Thyroid gland (tissue), 4 donors: ENCODE results near the gene SPAG5. TPM values are rescaled to one million over a fixed set of nuclear protein-coding genes. Genes with fewer than 3 reads are reported as not detected.

Experiments used
- DNase-seq, 2 donors: peaks; one replicate each; pipeline ENCODE4 v3.0.0-alpha.2; 2019
- H3K27ac ChIP-seq, 3 donors: fragments of 200-600 bp; sonication (generic); 1 replicate in 2 of 3; 2 replicates in 1 of 3; pipeline ENCODE4 v1.5.1; 2016 to 2019; ENCODE audit warnings: mild to moderate bottlenecking in 1 of 3, moderate library complexity in 1 of 3
- H3K27me3 ChIP-seq: fragments of 200-600 bp; sonication (generic); one replicate; pipeline ENCODE4 v1.5.1; 2019
- H3K36me3 ChIP-seq, 2 donors: fragments of 200-600 bp; sonication (generic); one replicate each; pipeline ENCODE4 v1.5.1; 2016 to 2019
- H3K4me1 ChIP-seq, 2 donors: fragments of 200-600 bp; sonication (generic); one replicate each; pipeline ENCODE4 v1.5.1; 2017 to 2019
- H3K4me3 ChIP-seq, 3 donors: fragments of 200-600 bp; sonication (generic); replicated peaks in 1 of 3; 1 replicate in 2 of 3; 2 replicates in 1 of 3; pipeline ENCODE4 v1.5.1; 2016; ENCODE audit warnings: mild to moderate bottlenecking in 1 of 3
- H3K9me3 ChIP-seq: fragments of 200-600 bp; sonication (generic); one replicate; pipeline ENCODE4 v1.5.1; 2017
- CTCF ChIP-seq, 6 experiments: fragments of 200-600 bp in 3 of 6; fragments of 450-650 bp in 3 of 6; sonication (generic) in 3 of 6; IDR thresholded peaks; one replicate each; pipeline ENCODE4 v1.5.1; 2016 to 2019; ENCODE audit warnings: antibody characterized with exemption in 6 of 6, mild to moderate bottlenecking in 2 of 6, inconsistent platforms in 1 of 6, moderate library complexity in 1 of 6
- POLR2A ChIP-seq, 2 donors: fragments of 450-650 bp; IDR thresholded peaks; one replicate each; pipeline ENCODE4 v1.6.1; 2017; ENCODE audit warnings: antibody characterized with exemption in 2 of 2, mild to moderate bottlenecking in 2 of 2, moderate library complexity in 1 of 2
- WGBS, 2 donors: methylation state at CpG; one replicate each; pipeline ENCODE4 v1.1.5; 2017; 5-methylcytosine and 5-hydroxymethylcytosine counted together
- intact Hi-C: fragments of 100-400 bp; cut with DNase I; formaldehyde crosslinking; loops from one replicate; pipeline ENCODE4 v1.15.1; 2023
- total RNA-seq, 4 donors: library from RNA; depleted of rRNA; stranded (reverse); fragments of >200 nt; gene quantifications; one replicate each; pipeline ENCODE4 v1.2.3, GENCODE V29; 2016

SPAG5 gene
- total RNA-seq, 4 donors from 2014 or later = 4.4 to 27.0 (median 9.9) TPM

DNA sequence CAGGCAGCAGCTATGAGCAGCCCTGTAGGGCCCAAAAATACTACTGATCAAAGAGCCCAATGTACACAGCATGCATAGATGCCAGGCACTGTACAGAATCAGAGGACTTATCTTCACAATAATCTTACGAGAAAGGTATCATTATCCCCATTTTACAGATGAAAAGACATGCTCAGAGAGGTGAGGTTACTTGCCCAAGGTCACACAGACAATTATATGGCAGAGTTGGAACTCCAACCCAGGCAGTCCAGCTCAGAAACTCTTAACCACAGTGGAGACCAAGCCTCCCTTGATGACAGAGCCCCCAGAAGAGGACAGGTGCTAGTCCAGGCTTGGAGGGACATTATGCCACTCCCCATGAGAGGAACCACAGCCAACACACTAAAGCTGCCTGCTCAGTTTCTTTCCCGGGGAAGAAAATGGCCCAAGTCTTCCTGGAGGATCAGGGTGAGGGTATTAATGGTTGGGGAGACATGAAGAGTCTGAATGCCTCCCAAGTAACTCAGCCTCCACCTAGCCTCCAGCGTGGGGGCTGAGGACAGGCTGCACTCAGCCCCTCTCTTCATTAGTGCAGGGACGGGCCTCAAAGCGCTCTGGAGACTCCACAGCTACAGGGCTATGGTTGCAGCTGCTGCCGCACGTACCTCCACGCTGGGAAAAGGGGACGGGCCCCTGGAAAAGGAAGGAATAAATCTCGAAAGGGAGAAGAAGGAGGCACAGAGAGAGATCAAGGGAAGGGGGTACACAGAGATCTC lies 47.2 kb downstream of the SPAG5 start:
- TF ChIP-seq CTCF (IDR thresholded peaks at IDR 0.05) (no peak), POLR2A (IDR thresholded peaks at IDR 0.05) (no peak)
- Histone ChIP-seq H3K9me3 (no peaks in the 10 kb centered on the region), H3K27me3 (no peaks in the 10 kb centered on the region), H3K36me3 (peaks cover 27 to 31% of the 10 kb centered on the region in 2 donors), H3K4me1 (peaks cover 10 to 18% of the 10 kb centered on the region in 2 donors), H3K27ac (no peak overlapping the region), H3K4me3 (peak overlapping the region in 2 of 3 donors; percentile 72 to 91)
- WGBS, 2 donors = 18 to 21% methylated on average over 9 to 10 of the region's 10 CpGs
- peak in 1 of 2 donors; percentile 19 for DNase-seq
- intact Hi-C loops = no loop called here

DNA sequence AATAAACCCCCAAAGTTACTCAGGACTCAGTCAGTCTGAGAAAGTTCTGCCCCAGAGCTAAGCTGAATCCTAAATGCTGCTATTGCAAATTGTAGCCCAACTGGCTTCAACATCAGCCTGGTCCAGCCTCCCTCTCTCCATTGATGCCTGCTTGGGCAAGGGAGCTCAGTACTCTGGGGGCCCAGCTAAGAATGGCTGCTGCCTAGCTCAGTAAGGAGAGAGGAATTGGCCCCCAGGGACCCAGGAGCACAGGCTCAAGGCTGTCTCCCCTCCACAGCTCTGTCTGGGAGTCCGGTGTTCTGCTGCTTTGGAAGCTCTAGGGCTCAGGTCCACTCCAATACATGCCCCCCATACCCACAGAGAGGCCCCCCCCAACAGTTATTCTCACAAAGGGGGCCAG lies 48.0 kb downstream of the SPAG5 start:
- H3K36me3 ChIP-seq = peaks cover 20 to 23% of the 10 kb centered on the region in 2 donors
- H3K4me3 ChIP-seq = no peak overlapping the region
- WGBS, 2 donors = 83% methylated on average over 1 of the region's 1 CpG; no CpG with 5 or more reads in 1 of the 2 donors
- no peak for DNase-seq
- no peak for TF ChIP-seq CTCF (IDR thresholded peaks at IDR 0.05)
- TF ChIP-seq POLR2A (IDR thresholded peaks at IDR 0.05) = no peak
- no peaks in the 10 kb centered on the region for H3K9me3 ChIP-seq
- no peaks in the 10 kb centered on the region for H3K27me3 ChIP-seq
- intact Hi-C loops = no loop called here
- H3K4me1 ChIP-seq = peaks cover 10 to 18% of the 10 kb centered on the region in 2 donors
- H3K27ac ChIP-seq = no peak overlapping the region

DNA sequence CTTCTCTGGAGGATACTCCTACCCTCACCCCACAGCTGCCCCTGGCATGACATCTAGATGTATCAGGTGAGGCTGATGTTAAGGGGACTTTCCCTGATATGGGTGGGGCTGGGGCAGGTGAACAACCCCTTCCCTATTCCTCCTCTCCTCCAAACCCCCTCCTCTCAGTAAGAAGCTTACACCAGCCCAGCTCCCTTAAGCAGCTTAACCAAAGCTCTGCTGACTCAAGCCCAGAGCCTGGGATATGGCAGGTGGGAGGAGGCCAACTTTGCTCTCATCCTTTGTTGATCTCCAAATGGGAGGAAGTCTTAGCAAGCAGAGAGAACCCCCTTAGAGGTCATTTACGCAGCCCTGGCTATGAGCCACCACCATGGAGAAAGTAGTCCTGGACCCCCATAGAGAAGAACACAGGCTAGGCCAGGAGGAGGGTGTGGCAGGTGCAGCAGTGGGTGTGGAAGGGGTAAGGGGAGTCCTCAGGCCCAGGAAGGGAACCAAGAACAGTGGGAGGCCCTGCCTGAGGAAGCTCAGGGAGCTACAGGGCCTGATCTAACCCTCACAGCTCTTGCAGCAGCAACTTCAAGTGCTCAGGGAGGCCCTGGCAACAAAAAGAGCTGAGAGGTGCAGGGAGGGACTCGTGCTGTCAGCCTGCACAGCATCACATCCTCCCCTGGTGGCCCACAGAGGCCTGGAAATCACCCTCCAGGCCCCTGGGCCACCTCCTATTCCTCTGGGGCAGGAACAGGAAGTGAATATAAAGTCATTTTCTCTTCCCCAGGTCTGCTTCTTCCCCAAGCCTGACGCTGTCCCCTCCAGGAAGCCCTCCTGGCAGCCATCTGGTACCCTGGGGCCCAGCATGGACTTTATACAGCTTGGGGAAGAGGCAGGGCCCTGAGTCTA lies 49.3 kb downstream of the SPAG5 start:
- Histone ChIP-seq H3K9me3 (no peaks in the 10 kb centered on the region), H3K36me3 (peaks cover 9 to 11% of the 10 kb centered on the region in 2 donors), H3K4me3 (no peak overlapping the region), H3K4me1 (peaks cover 10 to 18% of the 10 kb centered on the region in 2 donors), H3K27ac (no peak overlapping the region), H3K27me3 (no peaks in the 10 kb centered on the region)
- 81 to 84% methylated on average over 3 of the region's 3 CpGs for WGBS, 2 donors
- TF ChIP-seq CTCF (IDR thresholded peaks at IDR 0.05) (no peak), POLR2A (IDR thresholded peaks at IDR 0.05) (no peak)
- intact Hi-C loops = no loop called here
- DNase-seq = no peak

GRCh38 chr17:28548417-28549130 lies 50.3 kb downstream of the SPAG5 start:
- TF ChIP-seq POLR2A (IDR thresholded peaks at IDR 0.05) (no peak), CTCF (IDR thresholded peaks at IDR 0.05) (peak in 1 of 6 experiments; percentile 12)
- Histone ChIP-seq H3K4me1 (peaks cover 10 to 18% of the 10 kb centered on the region in 2 donors), H3K36me3 (peaks cover under 1 to 1% of the 10 kb centered on the region in 2 donors), H3K27me3 (no peaks in the 10 kb centered on the region), H3K27ac (no peak overlapping the region), H3K9me3 (no peaks in the 10 kb centered on the region), H3K4me3 (no peak overlapping the region)
- 83 to 87% methylated on average over 3 to 6 of the region's 6 CpGs for WGBS, 2 donors
- intact Hi-C loops = no loop called here
- no peak for DNase-seq
